ENCODE measurements around the gene ARSK. TPM values are rescaled to one million over a fixed set of nuclear protein-coding genes. Genes with fewer than 3 reads are reported as not detected.

Gene ARSK
- total and polyA plus RNA-seq, 10 of the 15 experiments (the other 5 are each of a cell fraction or from before 2014, with no cell fraction given), result 1.6 to 9.5 (median 5.8) TPM

DNA sequence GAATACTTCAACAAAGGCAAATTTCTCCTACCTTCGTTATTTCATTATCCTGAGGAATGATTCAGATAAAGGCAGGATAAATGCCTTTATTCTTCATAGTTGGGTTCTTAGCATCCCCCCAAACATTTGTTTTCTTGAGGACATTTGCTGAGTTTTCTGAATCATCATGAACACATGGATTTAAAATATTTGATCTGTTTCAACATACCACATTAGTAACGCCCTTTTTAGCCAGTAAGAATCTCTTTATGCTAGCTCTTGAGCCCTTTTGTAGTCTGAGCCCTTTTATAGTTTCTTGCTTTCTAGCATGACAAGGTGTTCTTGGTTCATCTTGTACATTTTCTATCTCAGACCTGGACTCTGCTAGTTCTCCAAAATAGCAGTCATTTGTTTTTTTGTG, 28.0 kb upstream of the ARSK start (continued):
- TF ChIP-seq, protein P1, sequence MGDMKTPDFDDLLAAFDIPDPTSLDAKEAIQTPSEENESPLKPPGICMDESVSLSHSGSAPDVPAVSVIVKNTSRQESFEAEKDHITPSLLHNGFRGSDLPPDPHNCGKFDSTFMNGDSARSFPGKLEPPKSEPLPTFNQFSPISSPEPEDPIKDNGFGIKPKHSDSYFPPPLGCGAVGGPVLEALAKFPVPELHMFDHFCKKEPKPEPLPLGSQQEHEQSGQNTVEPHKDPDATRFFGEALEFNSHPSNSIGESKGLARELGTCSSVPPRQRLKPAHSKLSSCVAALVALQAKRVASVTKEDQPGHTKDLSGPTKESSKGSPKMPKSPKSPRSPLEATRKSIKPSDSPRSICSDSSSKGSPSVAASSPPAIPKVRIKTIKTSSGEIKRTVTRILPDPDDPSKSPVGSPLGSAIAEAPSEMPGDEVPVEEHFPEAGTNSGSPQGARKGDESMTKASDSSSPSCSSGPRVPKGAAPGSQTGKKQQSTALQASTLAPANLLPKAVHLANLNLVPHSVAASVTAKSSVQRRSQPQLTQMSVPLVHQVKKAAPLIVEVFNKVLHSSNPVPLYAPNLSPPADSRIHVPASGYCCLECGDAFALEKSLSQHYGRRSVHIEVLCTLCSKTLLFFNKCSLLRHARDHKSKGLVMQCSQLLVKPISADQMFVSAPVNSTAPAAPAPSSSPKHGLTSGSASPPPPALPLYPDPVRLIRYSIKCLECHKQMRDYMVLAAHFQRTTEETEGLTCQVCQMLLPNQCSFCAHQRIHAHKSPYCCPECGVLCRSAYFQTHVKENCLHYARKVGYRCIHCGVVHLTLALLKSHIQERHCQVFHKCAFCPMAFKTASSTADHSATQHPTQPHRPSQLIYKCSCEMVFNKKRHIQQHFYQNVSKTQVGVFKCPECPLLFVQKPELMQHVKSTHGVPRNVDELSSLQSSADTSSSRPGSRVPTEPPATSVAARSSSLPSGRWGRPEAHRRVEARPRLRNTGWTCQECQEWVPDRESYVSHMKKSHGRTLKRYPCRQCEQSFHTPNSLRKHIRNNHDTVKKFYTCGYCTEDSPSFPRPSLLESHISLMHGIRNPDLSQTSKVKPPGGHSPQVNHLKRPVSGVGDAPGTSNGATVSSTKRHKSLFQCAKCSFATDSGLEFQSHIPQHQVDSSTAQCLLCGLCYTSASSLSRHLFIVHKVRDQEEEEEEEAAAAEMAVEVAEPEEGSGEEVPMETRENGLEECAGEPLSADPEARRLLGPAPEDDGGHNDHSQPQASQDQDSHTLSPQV (IDR thresholded peaks at IDR 0.05), result no peak
- TF ChIP-seq JUND (IDR thresholded peaks at IDR 0.05; ENCODE audit: low read depth, low read length) (no peak), NR2C1 (IDR thresholded peaks at IDR 0.05) (no peak), CEBPB (IDR thresholded peaks at IDR 0.05; ENCODE audit: borderline replicate concordance in 1 of 2, low read depth in 2 of 2, low read length in 2 of 2) (no peak), FOXM1 (IDR thresholded peaks at IDR 0.05; ENCODE audit: low read depth, low read length) (no peak), PAX5 (IDR thresholded peaks at IDR 0.05; ENCODE audit: borderline replicate concordance, low read depth, low read length) (no peak), ETV6 (conservative IDR thresholded peaks at IDR 0.05 in 1 of 2, IDR thresholded peaks at IDR 0.05 in 1 of 2; ENCODE audit: borderline replicate concordance in 1 of 2, low read depth in 1 of 2) (no peak), IRF4 (IDR thresholded peaks at IDR 0.05; ENCODE audit: low read depth, low read length) (no peak), CUX1 (IDR thresholded peaks at IDR 0.05; ENCODE audit: insufficient replicate concordance, low read depth, low read length) (no peak), EZH2 (IDR thresholded peaks at IDR 0.05; ENCODE audit: borderline replicate concordance, control insufficient read depth, low read depth, low read length) (no peak), RELA (IDR thresholded peaks at IDR 0.05; ENCODE audit: borderline replicate concordance, partially characterized antibody) (no peak), IKZF1 (conservative IDR thresholded peaks at IDR 0.05) (no peak)
- TF ChIP-seq, protein P2, sequence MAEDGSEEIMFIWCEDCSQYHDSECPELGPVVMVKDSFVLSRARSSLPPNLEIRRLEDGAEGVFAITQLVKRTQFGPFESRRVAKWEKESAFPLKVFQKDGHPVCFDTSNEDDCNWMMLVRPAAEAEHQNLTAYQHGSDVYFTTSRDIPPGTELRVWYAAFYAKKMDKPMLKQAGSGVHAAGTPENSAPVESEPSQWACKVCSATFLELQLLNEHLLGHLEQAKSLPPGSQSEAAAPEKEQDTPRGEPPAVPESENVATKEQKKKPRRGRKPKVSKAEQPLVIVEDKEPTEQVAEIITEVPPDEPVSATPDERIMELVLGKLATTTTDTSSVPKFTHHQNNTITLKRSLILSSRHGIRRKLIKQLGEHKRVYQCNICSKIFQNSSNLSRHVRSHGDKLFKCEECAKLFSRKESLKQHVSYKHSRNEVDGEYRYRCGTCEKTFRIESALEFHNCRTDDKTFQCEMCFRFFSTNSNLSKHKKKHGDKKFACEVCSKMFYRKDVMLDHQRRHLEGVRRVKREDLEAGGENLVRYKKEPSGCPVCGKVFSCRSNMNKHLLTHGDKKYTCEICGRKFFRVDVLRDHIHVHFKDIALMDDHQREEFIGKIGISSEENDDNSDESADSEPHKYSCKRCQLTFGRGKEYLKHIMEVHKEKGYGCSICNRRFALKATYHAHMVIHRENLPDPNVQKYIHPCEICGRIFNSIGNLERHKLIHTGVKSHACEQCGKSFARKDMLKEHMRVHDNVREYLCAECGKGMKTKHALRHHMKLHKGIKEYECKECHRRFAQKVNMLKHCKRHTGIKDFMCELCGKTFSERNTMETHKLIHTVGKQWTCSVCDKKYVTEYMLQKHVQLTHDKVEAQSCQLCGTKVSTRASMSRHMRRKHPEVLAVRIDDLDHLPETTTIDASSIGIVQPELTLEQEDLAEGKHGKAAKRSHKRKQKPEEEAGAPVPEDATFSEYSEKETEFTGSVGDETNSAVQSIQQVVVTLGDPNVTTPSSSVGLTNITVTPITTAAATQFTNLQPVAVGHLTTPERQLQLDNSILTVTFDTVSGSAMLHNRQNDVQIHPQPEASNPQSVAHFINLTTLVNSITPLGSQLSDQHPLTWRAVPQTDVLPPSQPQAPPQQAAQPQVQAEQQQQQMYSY (CRISPR knock-in tag; IDR thresholded peaks at IDR 0.05), result no peak

All from GM12878 (cell line).